OCI-M1 (cell line): ENCODE results near the gene OR1J2.

Experiments used
- DNase-seq: peaks from one replicate; lab custom pipeline; 2025; lab: John Stamatoyannopoulos, UW

Gene OR1J2

GRCh38 chr9:122551371-122551770 lies 40.8 kb downstream of the OR1J2 start:
- DNase-seq: no peak

- DNase-seq: no peak
Measured at GRCh38 chr9:122552812-122553211, 42.2 kb downstream of the OR1J2 start, which contains the start of gene OR1N2. Gene OR1N2 (plus strand): TSS chr9:122553112. CDS start chr9:122553212, 100 bp downstream.
